ENCODE results near the gene EIPR1. TPM values are rescaled to one million over a fixed set of nuclear protein-coding genes. Genes with fewer than 3 reads are reported as not detected.
A peak's percentile ranks its signal among the peaks of the same experiment; 100 is the strongest.
"Not testable (repeated sequence)": the region's sequence is repeated elsewhere in the genome, so short reads cannot be mapped to it uniquely, and the experiment has no call there.

Gene EIPR1
- total RNA-seq, 2 experiments from 2014 or later = 38.2 to 40.5 TPM

GRCh38 chr2:3284657-3285630 is 92.7 kb downstream of the EIPR1 start:
- CTCF ChIA-PET = interaction anchor here (0.6 kb wide), 1 partner anchor 84 kb away, joined by 4 read pairs; no protein-coding TSS in a partner anchor
- Mint-ChIP-seq H3K4me3 (no peak overlapping the region), H3K27ac (no peak overlapping the region), H3K9me3 (no peaks in the 10 kb centered on the region), H3K4me1 (ENCODE audit: low read depth) (peaks cover 7% of the 10 kb centered on the region), H3K27me3 (no peaks in the 10 kb centered on the region), H3K36me3 (peaks cover 12% of the 10 kb centered on the region)
- POLR2A ChIA-PET = no interaction called here
- no peak for DNase-seq
- intact Hi-C loops (cut with micrococcal nuclease) = no loop called here

GRCh38 chr2:3283876-3284656 is 93.6 kb downstream of the EIPR1 start:
- H3K4me1 Mint-ChIP-seq (ENCODE audit: low read depth); H3K4me3 Mint-ChIP-seq; DNase-seq; H3K27me3 Mint-ChIP-seq; H3K9me3 Mint-ChIP-seq; CTCF ChIA-PET; intact Hi-C loops (cut with micrococcal nuclease); POLR2A ChIA-PET; H3K27ac Mint-ChIP-seq: not testable (repeated sequence)
- H3K36me3 Mint-ChIP-seq = peaks cover 10% of the 10 kb centered on the region

- POLR2A ChIA-PET = no interaction called here
- intact Hi-C loops (cut with micrococcal nuclease) = no loop called here
- H3K27me3 Mint-ChIP-seq = no peaks in the 10 kb centered on the region
- H3K36me3 Mint-ChIP-seq = peaks cover 12% of the 10 kb centered on the region
- no peak overlapping the region for H3K4me3 Mint-ChIP-seq
- no peak for DNase-seq
- peaks cover 14% of the 10 kb centered on the region for H3K4me1 Mint-ChIP-seq (ENCODE audit: low read depth)
- CTCF ChIA-PET = no interaction called here
- no peak overlapping the region for H3K27ac Mint-ChIP-seq
- H3K9me3 Mint-ChIP-seq = no peaks in the 10 kb centered on the region
Observed at GRCh38 chr2:3283206-3283605, 94.4 kb downstream of the EIPR1 start.

GRCh38 chr2:3282056-3282998 is 95.3 kb downstream of the EIPR1 start:
- CTCF ChIA-PET = no interaction called here
- intact Hi-C loops (cut with micrococcal nuclease) = no loop called here
- peaks cover 14% of the 10 kb centered on the region for H3K36me3 Mint-ChIP-seq
- no peaks in the 10 kb centered on the region for H3K27me3 Mint-ChIP-seq
- H3K4me3 Mint-ChIP-seq = no peak overlapping the region
- peaks cover 12% of the 10 kb centered on the region for H3K4me1 Mint-ChIP-seq (ENCODE audit: low read depth)
- DNase-seq = no peak
- no peak overlapping the region for H3K27ac Mint-ChIP-seq
- no peaks in the 10 kb centered on the region for H3K9me3 Mint-ChIP-seq
- POLR2A ChIA-PET = no interaction called here

GRCh38 chr2:3280683-3281520 is 96.7 kb downstream of the EIPR1 start:
- Mint-ChIP-seq H3K27me3 (no peaks in the 10 kb centered on the region), H3K27ac (no peak overlapping the region), H3K9me3 (peaks cover 9% of the 10 kb centered on the region), H3K4me1 (ENCODE audit: low read depth) (peaks cover 12% of the 10 kb centered on the region), H3K4me3 (no peak overlapping the region), H3K36me3 (peaks cover 20% of the 10 kb centered on the region)
- DNase-seq = no peak
- intact Hi-C loops (cut with micrococcal nuclease) = no loop called here
- CTCF ChIA-PET = no interaction called here
- POLR2A ChIA-PET = no interaction called here

- H3K36me3 Mint-ChIP-seq = peaks cover 25% of the 10 kb centered on the region
- H3K27ac Mint-ChIP-seq = no peak overlapping the region
- POLR2A ChIA-PET = no interaction called here
- H3K4me3 Mint-ChIP-seq = no peak overlapping the region
- CTCF ChIA-PET = no interaction called here
- intact Hi-C loops (cut with micrococcal nuclease) = no loop called here
- H3K4me1 Mint-ChIP-seq (ENCODE audit: low read depth) = peaks cover 12% of the 10 kb centered on the region
- H3K27me3 Mint-ChIP-seq = no peaks in the 10 kb centered on the region
- no peak for DNase-seq
- peaks cover 15% of the 10 kb centered on the region for H3K9me3 Mint-ChIP-seq
Observed at GRCh38 chr2:3280197-3280596, 97.4 kb downstream of the EIPR1 start.

- Mint-ChIP-seq H3K9me3 (peaks cover 20% of the 10 kb centered on the region), H3K4me3 (no peak overlapping the region), H3K36me3 (peaks cover 30% of the 10 kb centered on the region), H3K4me1 (ENCODE audit: low read depth) (peaks cover 7% of the 10 kb centered on the region), H3K27ac (no peak overlapping the region), H3K27me3 (no peaks in the 10 kb centered on the region)
- intact Hi-C loops (cut with micrococcal nuclease) = loop anchor here (2.0 to 5.0 kb wide), 2 partner anchors 37 to 57 kb away; no protein-coding TSS in a partner anchor
- ChIA-PET POLR2A (no interaction called here), CTCF (no interaction called here)
- no peak for DNase-seq
Observed at GRCh38 chr2:3279236-3279960, 98.2 kb downstream of the EIPR1 start.

- ChIA-PET POLR2A (no interaction called here), CTCF (no interaction called here)
- Mint-ChIP-seq H3K9me3 (peaks cover 24% of the 10 kb centered on the region), H3K27ac (peak overlapping the region; percentile 78), H3K4me1 (ENCODE audit: low read depth) (peaks cover 7% of the 10 kb centered on the region), H3K36me3 (peaks cover 34% of the 10 kb centered on the region), H3K27me3 (no peaks in the 10 kb centered on the region), H3K4me3 (no peak overlapping the region)
- intact Hi-C loops (cut with micrococcal nuclease) = loop anchor here (2.0 to 5.0 kb wide), 2 partner anchors 36 to 56 kb away; no protein-coding TSS in a partner anchor
- DNase-seq = no peak
Observed at GRCh38 chr2:3278521-3279218, 98.9 kb downstream of the EIPR1 start.

GRCh38 chr2:3277748-3278520 is 99.7 kb downstream of the EIPR1 start:
- DNase-seq = no peak
- Mint-ChIP-seq H3K27me3 (no peaks in the 10 kb centered on the region), H3K4me1 (ENCODE audit: low read depth) (peaks cover 7% of the 10 kb centered on the region), H3K36me3 (peaks cover 34% of the 10 kb centered on the region), H3K9me3 (peaks cover 24% of the 10 kb centered on the region), H3K27ac (peak overlapping the region; percentile 78), H3K4me3 (no peak overlapping the region)
- intact Hi-C loops (cut with micrococcal nuclease) = loop anchor here (2.0 to 5.0 kb wide), 2 partner anchors 36 to 55 kb away; no protein-coding TSS in a partner anchor
- ChIA-PET POLR2A (no interaction called here), CTCF (no interaction called here)

All from activated CD4-positive, alpha-beta memory T cell treated with anti-CD3 and anti-CD28 coated beads for 36 hours (primary cell).